Neural cell (in vitro differentiated cells): ENCODE results near the gene PLCL1.

Source experiments
- CTCF ChIP-seq: fragments of 450-650 bp; IDR thresholded peaks from 2 replicates; pipeline ENCODE4 v1.5.1; 2014; ENCODE audit warnings: antibody characterized with exemption, mild to moderate bottlenecking, moderate library complexity; ENCODE audit not compliant: poor library complexity, severe bottlenecking
- MXI1 ChIP-seq: fragments of 450-650 bp; conservative IDR thresholded peaks from 2 replicates; pipeline ENCODE4 v1.6.1; 2014; ENCODE audit warnings: antibody characterized with exemption, mild to moderate bottlenecking; ENCODE audit not compliant: poor library complexity, severe bottlenecking

GRCh38 chr2:197786010-197786877 is 18.1 kb upstream of the PLCL1 start:
- TF ChIP-seq CTCF = no peak
- no peak for TF ChIP-seq MXI1
